Activated CD4-positive, alpha-beta T cell treated with anti-CD3 and anti-CD28 coated beads for 4 hours (primary cell): ENCODE data around the gene PRRT1B.

Experiments
- DNase-seq, 2 donors: peaks; one replicate each; pipeline ENCODE4 v3.0.0-alpha.2; 2020

Gene PRRT1B

DNA sequence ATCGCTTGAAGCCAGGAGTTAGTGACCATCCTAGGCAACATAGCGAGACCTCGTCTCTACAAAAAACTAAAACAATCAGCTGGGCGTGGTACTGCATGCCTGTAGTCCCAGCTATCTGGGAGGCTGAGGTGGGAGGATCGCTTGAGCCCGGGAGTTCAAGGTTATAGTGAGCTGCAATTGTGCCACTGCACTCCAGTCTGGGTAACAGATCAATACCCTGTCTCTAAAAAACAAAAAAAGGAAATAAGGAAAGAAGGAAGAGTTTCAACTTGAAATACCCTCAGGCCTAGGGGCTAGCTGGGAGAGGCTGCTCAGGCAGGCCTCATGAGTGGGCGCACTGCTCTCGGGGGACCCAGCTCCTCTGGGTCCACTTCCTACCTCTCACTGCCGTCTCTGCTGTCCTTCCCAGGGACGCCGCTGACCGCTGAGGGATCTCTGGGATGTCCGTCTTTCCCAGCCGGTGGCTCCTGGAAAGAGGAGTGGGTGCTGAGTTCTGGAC, 56.4 kb downstream of the PRRT1B start:
- no peak for DNase-seq

DNA sequence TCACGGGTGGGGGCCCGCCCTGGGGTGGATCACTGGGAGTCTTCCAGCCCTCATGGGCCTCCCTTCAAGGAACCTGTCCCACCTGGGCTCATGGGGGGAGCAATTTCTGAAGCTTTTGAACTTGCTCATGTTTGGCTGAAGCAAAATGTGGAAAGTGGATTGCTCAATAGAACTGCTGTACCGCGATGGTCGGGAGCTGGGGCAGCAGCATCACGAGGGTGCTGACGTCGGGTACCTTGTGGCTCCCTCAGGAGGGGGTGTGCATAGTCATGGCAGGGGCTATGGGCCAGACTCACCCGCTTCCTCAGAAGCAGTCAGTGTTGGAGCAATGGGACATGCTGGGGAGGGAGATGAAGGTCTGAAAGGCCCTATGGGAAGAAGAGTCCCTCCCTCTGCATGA, 57.9 kb downstream of the PRRT1B start:
- DNase-seq: no peak

DNA sequence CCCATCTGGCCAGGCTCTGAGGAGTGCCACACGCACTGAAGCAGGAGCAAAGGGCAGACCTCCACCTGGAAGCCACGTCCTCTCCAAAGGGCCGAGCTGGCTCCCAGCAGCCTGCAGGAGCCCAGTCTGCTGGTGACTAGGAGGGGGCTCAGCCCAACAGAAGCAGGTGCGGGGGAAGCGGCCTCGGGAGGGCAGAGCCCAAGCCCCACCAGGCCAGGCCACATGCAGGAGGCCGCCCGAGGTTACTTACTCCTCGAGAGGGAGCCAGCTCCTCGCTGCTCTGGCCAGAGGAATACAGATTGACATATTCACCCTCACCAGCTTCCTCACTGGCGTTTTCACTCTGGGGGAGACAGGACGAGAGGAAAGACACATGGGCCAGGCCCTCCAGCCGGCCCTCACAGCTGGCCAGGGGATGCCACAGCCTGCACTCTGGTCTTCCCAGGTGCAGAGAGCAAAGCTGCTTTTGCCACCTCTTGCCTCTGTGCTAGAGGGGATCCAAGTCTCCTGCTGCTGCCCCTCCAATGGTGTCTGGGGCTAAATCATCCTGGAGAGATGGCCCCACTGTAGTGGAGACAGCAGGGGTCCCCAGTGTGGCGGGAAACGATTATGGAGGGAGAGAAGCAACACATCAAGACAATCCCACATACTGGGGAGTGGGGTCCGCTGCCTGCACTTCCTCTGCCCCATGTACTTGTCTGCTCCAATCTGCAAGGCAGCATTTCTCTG, 58.6 kb downstream of the PRRT1B start:
- no peak for DNase-seq

DNA sequence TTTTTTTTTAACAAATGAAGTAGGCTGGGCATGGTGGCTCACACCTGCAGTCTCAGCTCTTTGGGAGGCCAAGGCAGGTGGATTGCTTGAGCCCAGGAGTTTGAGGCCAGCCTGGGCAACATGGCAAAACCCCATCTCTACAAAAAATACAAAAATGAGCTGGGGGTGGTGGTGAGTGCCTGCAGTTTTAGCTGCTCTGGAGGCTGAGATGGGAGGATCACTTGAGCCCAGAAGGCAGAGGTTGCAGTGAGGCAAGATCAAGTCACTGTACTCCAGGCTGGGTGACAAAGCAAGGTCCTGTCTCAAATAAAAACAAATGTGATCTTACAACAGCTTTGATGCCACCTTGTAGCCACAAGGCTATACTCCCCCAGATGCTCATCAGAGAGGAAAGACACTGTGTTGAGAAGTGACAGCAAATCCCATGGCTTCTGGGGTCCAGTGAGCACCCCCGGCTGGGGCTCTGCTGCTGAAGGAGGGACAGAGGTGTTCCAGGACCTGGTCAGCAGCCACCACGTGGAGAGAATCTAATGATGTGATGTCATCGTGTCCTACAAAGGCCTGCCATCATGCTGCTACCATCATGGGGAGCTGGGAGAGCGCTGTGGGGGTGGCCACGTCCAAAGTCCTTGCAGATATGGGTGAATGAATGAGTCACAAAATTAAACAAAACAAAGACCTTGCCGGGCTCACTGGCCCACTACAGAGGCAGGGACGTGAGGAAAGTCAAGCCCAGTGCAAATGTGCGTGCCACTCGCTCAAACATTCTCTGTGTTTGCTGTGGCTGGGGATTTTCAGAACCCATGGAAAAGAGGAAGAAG, 60.7 kb downstream of the PRRT1B start:
- no peak for DNase-seq

DNA sequence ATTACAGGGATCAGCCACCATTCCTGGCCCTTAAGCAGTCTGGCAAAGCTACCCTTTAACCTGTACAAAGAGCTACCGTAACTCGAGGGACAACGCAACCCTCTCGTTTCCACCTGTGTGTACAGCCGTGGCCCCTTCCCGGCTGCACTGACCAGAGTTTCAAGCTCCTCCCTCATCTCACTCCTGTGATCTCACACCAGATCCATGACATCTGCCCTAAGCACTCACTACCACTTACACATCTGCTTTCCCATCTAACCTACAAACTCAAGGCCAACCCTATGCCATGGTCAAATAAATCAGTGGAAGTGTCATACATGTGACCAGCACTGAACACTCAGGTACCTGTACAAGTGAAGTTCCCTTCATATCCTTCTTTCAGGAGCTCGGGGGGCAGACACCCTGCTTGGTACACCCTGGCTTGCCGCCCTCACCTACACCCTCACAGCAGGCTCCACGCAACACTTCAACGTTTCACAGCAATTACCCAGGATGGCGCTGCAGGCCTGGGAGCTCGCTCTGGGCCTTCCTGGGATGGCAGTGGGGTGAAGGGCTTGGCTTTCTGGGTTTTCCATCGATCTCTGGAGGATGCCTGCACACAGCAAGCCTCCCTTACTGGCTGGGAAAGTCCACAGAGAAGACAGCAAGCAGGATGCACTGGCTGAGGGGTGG, 61.7 kb downstream of the PRRT1B start:
- DNase-seq: no peak

DNA sequence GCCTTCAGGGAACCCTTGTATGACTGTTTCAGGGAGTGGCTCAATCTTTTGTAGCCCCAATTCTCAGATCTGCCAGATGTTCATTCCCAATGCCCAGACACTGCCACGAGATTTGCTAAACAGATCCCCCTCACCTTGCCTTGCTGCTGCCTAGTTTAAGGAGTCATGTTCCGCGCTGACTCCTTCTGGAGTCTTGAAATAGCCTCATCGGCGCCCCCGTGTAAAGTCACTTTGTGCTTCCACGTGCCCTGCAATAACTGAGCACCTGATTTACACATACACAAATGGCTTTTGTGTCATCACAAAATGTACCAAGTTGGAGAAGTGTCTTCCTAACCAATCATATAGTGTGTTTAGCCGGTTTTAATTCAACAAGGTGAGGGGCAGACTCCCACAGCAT, 62.3 kb downstream of the PRRT1B start:
- no peak for DNase-seq

DNA sequence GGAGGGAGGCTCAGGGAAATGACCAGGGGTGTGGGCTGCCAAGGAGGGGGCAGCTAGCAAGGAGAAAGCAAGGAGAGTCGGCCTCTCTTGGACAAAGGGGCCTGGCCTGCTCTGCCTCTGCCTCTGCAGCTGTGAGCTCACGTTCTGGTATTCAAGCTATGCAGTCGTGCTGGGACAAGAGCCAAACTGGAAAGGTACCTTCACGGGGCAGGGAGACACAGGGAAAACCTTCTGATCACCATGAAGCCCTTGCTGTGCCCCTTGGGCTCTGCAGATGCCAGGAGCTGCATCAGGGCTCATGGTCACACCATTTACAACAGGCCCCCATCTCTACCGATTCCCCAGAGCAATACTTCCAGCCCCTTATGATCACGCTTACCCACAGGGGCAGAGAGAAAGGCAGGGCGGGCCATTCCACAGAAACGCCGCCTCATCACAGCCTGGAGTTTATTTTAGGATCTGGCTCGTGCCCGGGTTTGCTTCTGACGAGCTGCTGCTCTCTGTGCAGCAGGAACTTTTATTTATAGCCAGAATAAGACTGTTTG, 63.2 kb downstream of the PRRT1B start:
- no peak for DNase-seq
